Stimulated activated CD8-positive, alpha-beta memory T cell treated with anti-CD3 and anti-CD28 coated beads, Interleukin-15, amount 100 ng/mL, for 1 hour (primary cell): ENCODE data around the gene CNTN5.

Source experiments
- DNase-seq: peaks from one replicate; pipeline ENCODE4 v3.0.0-alpha.2; 2020; ENCODE audit warnings: low read depth

Gene CNTN5

GRCh38 chr11:99391245-99391644 is 370.5 kb downstream of the CNTN5 start:
- DNase-seq = no peak

GRCh38 chr11:99406345-99406744 is 385.6 kb downstream of the CNTN5 start:
- DNase-seq = no peak

- DNase-seq = no peak
These were observed 389.9 kb downstream of the CNTN5 start for GRCh38 chr11:99410636-99411035.

- no peak for DNase-seq
These were observed 398.4 kb downstream of the CNTN5 start for GRCh38 chr11:99418927-99419720.

GRCh38 chr11:99419991-99420390 is 399.2 kb downstream of the CNTN5 start:
- DNase-seq = no peak

- DNase-seq = no peak
These were observed 402.1 kb downstream of the CNTN5 start for GRCh38 chr11:99422581-99423427.

- no peak for DNase-seq
These were observed 402.8 kb downstream of the CNTN5 start for GRCh38 chr11:99423428-99423983.

- no peak for DNase-seq
These were observed 403.8 kb downstream of the CNTN5 start for GRCh38 chr11:99424313-99425084.

- no peak for DNase-seq
These were observed 404.8 kb downstream of the CNTN5 start for GRCh38 chr11:99425596-99425995.

- no peak for DNase-seq
These were observed 411.9 kb downstream of the CNTN5 start for GRCh38 chr11:99432677-99433076.

- DNase-seq = no peak
These were observed 422.5 kb downstream of the CNTN5 start for GRCh38 chr11:99443276-99443675.

GRCh38 chr11:99446400-99446799 is 425.7 kb downstream of the CNTN5 start:
- no peak for DNase-seq

- DNase-seq = no peak
These were observed 428.6 kb downstream of the CNTN5 start for GRCh38 chr11:99449345-99449744.

GRCh38 chr11:99452075-99452474 is 431.3 kb downstream of the CNTN5 start:
- DNase-seq = no peak

GRCh38 chr11:99461913-99462312 is 441.2 kb downstream of the CNTN5 start:
- no peak for DNase-seq

- no peak for DNase-seq
These were observed 444.2 kb downstream of the CNTN5 start for GRCh38 chr11:99464985-99465384.

GRCh38 chr11:99489581-99489980 is 468.8 kb downstream of the CNTN5 start:
- DNase-seq = no peak

- no peak for DNase-seq
These were observed 473.3 kb downstream of the CNTN5 start for GRCh38 chr11:99494065-99494464.

GRCh38 chr11:99501655-99502054 is 480.9 kb downstream of the CNTN5 start:
- no peak for DNase-seq

GRCh38 chr11:99505316-99505715 is 484.6 kb downstream of the CNTN5 start:
- DNase-seq = no peak

- DNase-seq = no peak
These were observed 485.1 kb downstream of the CNTN5 start for GRCh38 chr11:99505831-99506230.

GRCh38 chr11:99509863-99510262 is 489.1 kb downstream of the CNTN5 start:
- DNase-seq = no peak
